ENCODE measurements around the gene INTS4.
"Not testable (repeated sequence)": the region's sequence is repeated elsewhere in the genome, so short reads cannot be mapped to it uniquely, and the experiment has no call there.

Gene INTS4

GRCh38 chr11:77958583-77959177, 35.8 kb downstream of the INTS4 start:
- DNase-seq (ENCODE audit: low read depth in 2 of 3, low spot score in 1 of 3) = not testable (repeated sequence)

- DNase-seq (ENCODE audit: low read depth in 2 of 3, low spot score in 1 of 3) = not testable (repeated sequence)
Observed at GRCh38 chr11:77943296-77943695, 51.2 kb downstream of the INTS4 start.

- not testable (repeated sequence) for DNase-seq (ENCODE audit: low read depth in 2 of 3, low spot score in 1 of 3)
Observed at GRCh38 chr11:77942465-77942864, 52.0 kb downstream of the INTS4 start.

- not testable (repeated sequence) for DNase-seq (ENCODE audit: low read depth in 2 of 3, low spot score in 1 of 3)
Observed at GRCh38 chr11:77933596-77933995, 60.9 kb downstream of the INTS4 start.

GRCh38 chr11:77930334-77931208, 63.9 kb downstream of the INTS4 start:
- DNase-seq (ENCODE audit: low read depth in 2 of 3, low spot score in 1 of 3) = not testable (repeated sequence)

GRCh38 chr11:77917713-77918112, 76.8 kb downstream of the INTS4 start:
- DNase-seq (ENCODE audit: low read depth in 2 of 3, low spot score in 1 of 3) = not testable (repeated sequence)

- DNase-seq (ENCODE audit: low read depth in 2 of 3, low spot score in 1 of 3) = not testable (repeated sequence)
Observed at GRCh38 chr11:77914307-77914791, 80.1 kb downstream of the INTS4 start.

GRCh38 chr11:77913608-77914306, 80.7 kb downstream of the INTS4 start:
- DNase-seq (ENCODE audit: low read depth in 2 of 3, low spot score in 1 of 3) = not testable (repeated sequence)

GRCh38 chr11:77910828-77911227, 83.6 kb downstream of the INTS4 start:
- not testable (repeated sequence) for DNase-seq (ENCODE audit: low read depth in 2 of 3, low spot score in 1 of 3)

GRCh38 chr11:77909277-77909676, 85.2 kb downstream of the INTS4 start:
- DNase-seq (ENCODE audit: low read depth in 2 of 3, low spot score in 1 of 3) = no peak

- DNase-seq (ENCODE audit: low read depth in 2 of 3, low spot score in 1 of 3) = no peak
Observed at GRCh38 chr11:77908835-77909234, 85.6 kb downstream of the INTS4 start.

GRCh38 chr11:77894949-77895348, 99.5 kb downstream of the INTS4 start:
- DNase-seq (ENCODE audit: low read depth in 2 of 3, low spot score in 1 of 3) = not testable (repeated sequence)

GRCh38 chr11:77891703-77892102, 102.8 kb downstream of the INTS4 start:
- not testable (repeated sequence) for DNase-seq (ENCODE audit: low read depth in 2 of 3, low spot score in 1 of 3)

GRCh38 chr11:77891256-77891655, 103.2 kb downstream of the INTS4 start:
- DNase-seq (ENCODE audit: low read depth in 2 of 3, low spot score in 1 of 3) = not testable (repeated sequence)

GRCh38 chr11:77890619-77891056, 103.8 kb downstream of the INTS4 start:
- DNase-seq (ENCODE audit: low read depth in 2 of 3, low spot score in 1 of 3) = not testable (repeated sequence)

GRCh38 chr11:77890100-77890614, 104.3 kb downstream of the INTS4 start:
- not testable (repeated sequence) for DNase-seq (ENCODE audit: low read depth in 2 of 3, low spot score in 1 of 3)

GRCh38 chr11:77889045-77889444, 105.4 kb downstream of the INTS4 start:
- DNase-seq (ENCODE audit: low read depth in 2 of 3, low spot score in 1 of 3) = not testable (repeated sequence)

- DNase-seq (ENCODE audit: low read depth in 2 of 3, low spot score in 1 of 3) = no peak
Observed at GRCh38 chr11:77886401-77886800, 108.1 kb downstream of the INTS4 start.

GRCh38 chr11:77884829-77885190, 109.7 kb downstream of the INTS4 start:
- no peak for DNase-seq (ENCODE audit: low read depth in 2 of 3, low spot score in 1 of 3)

GRCh38 chr11:77884186-77884828, 110.2 kb downstream of the INTS4 start:
- DNase-seq (ENCODE audit: low read depth in 2 of 3, low spot score in 1 of 3) = no peak

GRCh38 chr11:77883775-77884174, 110.7 kb downstream of the INTS4 start:
- DNase-seq (ENCODE audit: low read depth in 2 of 3, low spot score in 1 of 3) = no peak
